Lower lobe of right lung (tissue), 2 donors: ENCODE results near the gene TJAP1. TPM values are rescaled to one million over a fixed set of nuclear protein-coding genes. Genes with fewer than 3 reads are reported as not detected.

Experiments
- ATAC-seq, 2 donors: fragments of 200-7000 bp; cut with Tn5 transposase; one replicate each; pipeline ENCODE4 v1.9.1; 2020 to 2022; ENCODE audit warnings: mild to moderate bottlenecking in 2 of 2, moderate library complexity in 2 of 2
- DNase-seq: peaks from one replicate; pipeline ENCODE4 v3.0.0-alpha.2; 2020
- H3K27ac ChIP-seq: fragments of 200-600 bp; one replicate; pipeline ENCODE4 v1.8.0; 2022
- H3K27me3 ChIP-seq: fragments of 200-600 bp; one replicate; pipeline ENCODE4 v1.8.0; 2022; ENCODE audit warnings: low read depth
- H3K36me3 ChIP-seq: fragments of 200-600 bp; one replicate; pipeline ENCODE4 v1.8.0; 2022; ENCODE audit warnings: mild to moderate bottlenecking
- H3K4me1 ChIP-seq: fragments of 200-600 bp; one replicate; pipeline ENCODE4 v1.8.0; 2022
- H3K4me3 ChIP-seq: fragments of 200-600 bp; one replicate; pipeline ENCODE4 v1.8.0; 2022; ENCODE audit warnings: mild to moderate bottlenecking
- H3K9me3 ChIP-seq: fragments of 200-600 bp; one replicate; pipeline ENCODE4 v1.8.0; 2022
- CTCF ChIP-seq: fragments of 200-600 bp; IDR thresholded peaks from one replicate; pipeline ENCODE4 v1.8.0; 2022; ENCODE audit warnings: antibody characterized with exemption, mild to moderate bottlenecking
- intact Hi-C: fragments of 100-400 bp; cut with DNase I; formaldehyde crosslinking; loops from one replicate; pipeline ENCODE4 v1.11.0; 2022
- long read RNA-seq: library from polyadenylated mRNA; unstranded; transcript quantifications from one replicate; pipeline ENCODE4 v2.0.0, GENCODE V29; 2021
- total RNA-seq: library from RNA; stranded (reverse); fragmentation: NEBNext Ultra II Directional; extraction: Animal tissue kit (Norgen Biotek cat#: 25700); gene quantifications from one replicate; pipeline ENCODE4 v1.2.1, GENCODE V29; 2021
- donor health status: DM: no; HTN: yes; CAD: no; lungs with severe emphysema.

The TJAP1 gene
- total RNA-seq: 34.3 TPM
- long read RNA-seq, partial matches to known transcripts: 16 of 28 reads
- long read RNA-seq, other reads (novel, unspliced or antisense): 8 of 28 reads

- no peak for TF ChIP-seq CTCF
- H3K27me3 ChIP-seq: no peaks in the 10 kb centered on the region
- intact Hi-C loops: no loop called here
- H3K9me3 ChIP-seq: no peaks in the 10 kb centered on the region
- ATAC-seq (peak; percentile 100), DNase-seq (peak; percentile 94)
- peak within 1 kb of the TSS; percentile 85 for H3K27ac ChIP-seq
- peaks cover 4% of the 10 kb centered on the region for H3K36me3 ChIP-seq
- peaks cover 24% of the 10 kb centered on the region for H3K4me1 ChIP-seq
- H3K4me3 ChIP-seq: peak within 1 kb of the TSS; percentile 68
These were observed at the start of gene TJAP1 for GRCh38 chr6:43477235-43478007. Gene TJAP1 (plus strand): TSS chr6:43477570. CDS start chr6:43499002, 21,432 bp downstream.

- no peaks in the 10 kb centered on the region for H3K9me3 ChIP-seq
- intact Hi-C loops: no loop called here
- no peak for TF ChIP-seq CTCF
- DNase-seq (no peak), ATAC-seq (no peak)
- peak overlapping the region; percentile 91 for H3K27ac ChIP-seq
- peak overlapping the region; percentile 95 for H3K4me3 ChIP-seq
- H3K4me1 ChIP-seq: peaks cover 22% of the 10 kb centered on the region
- peaks cover 20% of the 10 kb centered on the region for H3K36me3 ChIP-seq
- H3K27me3 ChIP-seq: no peaks in the 10 kb centered on the region
These were observed 49.2 kb upstream of the TJAP1 start for GRCh38 chr6:43428112-43428570.

GRCh38 chr6:43428874-43429273 is 48.5 kb upstream of the TJAP1 start:
- intact Hi-C loops: no loop called here
- Histone ChIP-seq H3K36me3 (peaks cover 26% of the 10 kb centered on the region), H3K9me3 (no peaks in the 10 kb centered on the region), H3K27ac (peak overlapping the region; percentile 91), H3K4me1 (peaks cover 22% of the 10 kb centered on the region), H3K4me3 (peak overlapping the region; percentile 95), H3K27me3 (no peaks in the 10 kb centered on the region)
- ATAC-seq: no peak
- no peak for DNase-seq
- no peak for TF ChIP-seq CTCF

- H3K27ac ChIP-seq: no peak overlapping the region
- DNase-seq: no peak
- TF ChIP-seq CTCF: no peak
- intact Hi-C loops: no loop called here
- no peak overlapping the region for H3K4me3 ChIP-seq
- no peak for ATAC-seq
- peaks cover 48% of the 10 kb centered on the region for H3K36me3 ChIP-seq
- H3K27me3 ChIP-seq: no peaks in the 10 kb centered on the region
- H3K9me3 ChIP-seq: no peaks in the 10 kb centered on the region
- H3K4me1 ChIP-seq: peaks cover 32% of the 10 kb centered on the region
These were observed 45.1 kb upstream of the TJAP1 start for GRCh38 chr6:43432009-43432945.

GRCh38 chr6:43433148-43433547 is 44.2 kb upstream of the TJAP1 start:
- Histone ChIP-seq H3K9me3 (no peaks in the 10 kb centered on the region), H3K27me3 (no peaks in the 10 kb centered on the region), H3K36me3 (peaks cover 51% of the 10 kb centered on the region), H3K27ac (no peak overlapping the region), H3K4me3 (no peak overlapping the region), H3K4me1 (peaks cover 32% of the 10 kb centered on the region)
- no peak for TF ChIP-seq CTCF
- intact Hi-C loops: no loop called here
- DNase-seq (no peak), ATAC-seq (no peak)
